GM11168 (cell line): ENCODE results near the gene SHC1.

Experiments used
- in situ Hi-C: fragments of 300-500 bp; cut with MboI; formaldehyde crosslinking; loops from one replicate; pipeline ENCODE4 v1.12.0; 2022; ENCODE audit warnings: low sequenced_read_pairs; ENCODE audit not compliant: unreplicated experiment

Gene SHC1

GRCh38 chr1:154960446-154961136 is 10.0 kb downstream of the SHC1 start:
- in situ Hi-C loops, result no loop called here

GRCh38 chr1:154959426-154959780 is 11.1 kb downstream of the SHC1 start:
- in situ Hi-C loops, result no loop called here

- in situ Hi-C loops, result no loop called here
Measured at GRCh38 chr1:154958681-154959425, 11.7 kb downstream of the SHC1 start.

- in situ Hi-C loops, result no loop called here
Measured at GRCh38 chr1:154958036-154958435, 12.5 kb downstream of the SHC1 start.

GRCh38 chr1:154957091-154957657 is 13.4 kb downstream of the SHC1 start:
- in situ Hi-C loops, result no loop called here

GRCh38 chr1:154956544-154956941 is 14.0 kb downstream of the SHC1 start:
- in situ Hi-C loops, result no loop called here

GRCh38 chr1:154955718-154956543 is 14.6 kb downstream of the SHC1 start, which contains the start of gene PBXIP1:
PBXIP1 (minus strand) TSS chr1:154956099; CDS start chr1:154953721, 2,378 bp downstream.
- in situ Hi-C loops, result no loop called here

GRCh38 chr1:154955039-154955717 is 15.4 kb downstream of the SHC1 start:
- in situ Hi-C loops, result no loop called here

GRCh38 chr1:154954541-154954940 is 16.0 kb downstream of the SHC1 start:
- in situ Hi-C loops, result no loop called here

GRCh38 chr1:154953611-154954038 is 16.9 kb downstream of the SHC1 start:
- in situ Hi-C loops, result no loop called here

- in situ Hi-C loops, result no loop called here
Measured at GRCh38 chr1:154952664-154953063, 17.9 kb downstream of the SHC1 start.

GRCh38 chr1:154951901-154952657 is 18.5 kb downstream of the SHC1 start:
- in situ Hi-C loops, result no loop called here

- in situ Hi-C loops, result no loop called here
Measured at GRCh38 chr1:154948079-154948478, 22.5 kb downstream of the SHC1 start.

- in situ Hi-C loops, result no loop called here
Measured at GRCh38 chr1:154945962-154946850, 24.3 kb downstream of the SHC1 start.

GRCh38 chr1:154945160-154945961 is 25.2 kb downstream of the SHC1 start:
- in situ Hi-C loops, result no loop called here

GRCh38 chr1:154944401-154945159 is 26.0 kb downstream of the SHC1 start:
- in situ Hi-C loops, result no loop called here
